ENCODE results near the gene ZNF22. TPM values are rescaled to one million over a fixed set of nuclear protein-coding genes. Genes with fewer than 3 reads are reported as not detected.

The ZNF22 gene
- total RNA-seq, 1 experiment from 2014 or later = 36.9 TPM

GRCh38 chr10:44972874-44973306 lies 27.8 kb upstream of the ZNF22 start:
- Histone ChIP-seq H3K4me1 (ENCODE audit: insufficient read depth, low read length) (peaks cover 10% of the 10 kb centered on the region), H3K9ac (ENCODE audit: extremely low read depth, insufficient read length, low read length) (no peak overlapping the region), H3K27ac (ENCODE audit: insufficient read length, low read depth, low read length) (no peak overlapping the region), H2AK5ac (ENCODE audit: insufficient read length, low read length) (no peak overlapping the region), H3K18ac (ENCODE audit: insufficient read length, low read depth, low read length) (no peak overlapping the region), H3K4ac (ENCODE audit: low read depth, low read length) (no peak overlapping the region), H3K56ac (ENCODE audit: insufficient read length, low read depth, low read length) (no peak overlapping the region), H2BK20ac (ENCODE audit: low read depth, low read length, poor library complexity, severe bottlenecking) (no peak overlapping the region), H2AFZ (ENCODE audit: low read length) (no peak overlapping the region), H3K14ac (ENCODE audit: insufficient read depth, low read length) (no peak overlapping the region), H2BK120ac (ENCODE audit: low read depth, low read length, poor library complexity, severe bottlenecking) (no peak overlapping the region), H4K5ac (ENCODE audit: insufficient read length, low read depth, low read length) (no peak overlapping the region), H3K27me3 (ENCODE audit: insufficient read depth, low read length) (no peaks in the 10 kb centered on the region), H2BK5ac (ENCODE audit: insufficient read length, low read length) (no peak overlapping the region), H2BK15ac (ENCODE audit: low read depth, low read length) (no peak overlapping the region), H3K23me2 (ENCODE audit: insufficient read length, low read depth, low read length, poor library complexity, severe bottlenecking) (peaks cover 4% of the 10 kb centered on the region), H3K79me2 (ENCODE audit: insufficient read depth, low read length) (no peaks in the 10 kb centered on the region), H3K9me3 (ENCODE audit: control insufficient read depth, low read depth, low read length) (no peaks in the 10 kb centered on the region), H3K79me1 (ENCODE audit: insufficient read depth, low read depth, low read length, poor library complexity, severe bottlenecking) (no peaks in the 10 kb centered on the region), H4K91ac (ENCODE audit: insufficient read length, low read depth, low read length) (no peak overlapping the region), H3K23ac (ENCODE audit: insufficient read length, low read depth, low read length) (no peak overlapping the region), H3K4me2 (ENCODE audit: insufficient read depth, insufficient read length, low read length) (no peak overlapping the region), H4K20me1 (ENCODE audit: control insufficient read depth, insufficient read depth, insufficient read length) (no peaks in the 10 kb centered on the region), H4K8ac (replicated peaks; ENCODE audit: insufficient read length, low read depth, low read length) (no peak overlapping the region), H3T11ph (ENCODE audit: low read length) (no peak overlapping the region), H2BK12ac (ENCODE audit: insufficient read length, low read depth, low read length) (no peak overlapping the region)
- DNase-seq = no peak
- Mint-ChIP-seq H3K4me3 (0 out of 5 replicates have a peak overlapping the region, but pooled peaks of 1 of the 2 experiments have one; percentile 17), H3K9me3 (no peaks in the 10 kb centered on the region; a peak in 1 of 5 replicates), H3K4me1 (peaks cover 43 to 44% of the 10 kb centered on the region in 2 experiments), H3K36me3 (ENCODE audit: insufficient read depth in 1 of 3, low read depth in 3 of 3) (peaks cover 5 to 27% (median 16%) of the 10 kb centered on the region in 3 experiments; a peak in 5 of 7 replicates), H3K27me3 (ENCODE audit: low read depth) (peaks cover 3% of the 10 kb centered on the region; the same call in 1 of the 2 replicates), H3K27ac (peak overlapping the region in 1 of 3 experiments; percentile 44; a peak in 2 of 7 replicates)
- WGBS (ENCODE audit: extremely low coverage, insufficient read length, low lambda C conversion rate) = no CpG with 5 or more reads among the region's 6 CpGs
- TF ChIP-seq CTCF (conservative IDR thresholded peaks at IDR 0.05) = no peak

All from H9 (cell line).